Measurements from ENCODE around the gene LSM11.

The LSM11 gene

GRCh38 chr5:157741131-157741530, 2.4 kb upstream of the LSM11 start:
- H3K27me3 ChIP-seq (ENCODE audit: insufficient read depth, low read length, poor library complexity): no peaks in the 10 kb centered on the region
- H3K4me1 ChIP-seq (ENCODE audit: insufficient read depth, low read length): peaks cover 21% of the 10 kb centered on the region
- ATAC-seq (ENCODE audit: insufficient read depth, low read depth) (no peak), DNase-seq (no peak)
- H3K36me3 ChIP-seq (ENCODE audit: insufficient read depth, low read length): peaks cover 5% of the 10 kb centered on the region; the same call in 1 of the 2 replicates
- no peak overlapping the region for H3K27ac ChIP-seq (ENCODE audit: low read length)
- no peaks in the 10 kb centered on the region for H4K20me1 ChIP-seq (ENCODE audit: insufficient read depth, low read length)
- H3K9me3 ChIP-seq (ENCODE audit: insufficient read depth, low read length, severe bottlenecking): peaks cover 9% of the 10 kb centered on the region
- H2AFZ ChIP-seq (ENCODE audit: low read depth, low read length): no peak overlapping the region
- H3K79me2 ChIP-seq (ENCODE audit: insufficient read depth, low read length): peaks cover 10% of the 10 kb centered on the region
- H3K4me2 ChIP-seq (ENCODE audit: insufficient read depth, low read length): no peak overlapping the region
- no peak overlapping the region for H3K4me3 ChIP-seq (ENCODE audit: low read depth in 1 of 2, low read length in 2 of 2)
- TF ChIP-seq CTCF (IDR thresholded peaks at IDR 0.05; ENCODE audit: borderline replicate concordance, extremely low read depth, low read length, poor library complexity, severe bottlenecking): no peak
- TF ChIP-seq EZH2 (IDR thresholded peaks at IDR 0.05; ENCODE audit: borderline replicate concordance, low read depth, low read length, severe bottlenecking): no peak
- no peak overlapping the region for H3K9ac ChIP-seq (ENCODE audit: low read depth, low read length)

- peak overlapping the region; percentile 74 for H3K27ac ChIP-seq (ENCODE audit: low read length)
- H3K36me3 ChIP-seq (ENCODE audit: insufficient read depth, low read length): peaks cover 5% of the 10 kb centered on the region; the same call in 1 of the 2 replicates
- H3K9ac ChIP-seq (ENCODE audit: low read depth, low read length): peak overlapping the region; percentile 73
- DNase-seq: peak; percentile 32
- H3K4me1 ChIP-seq (ENCODE audit: insufficient read depth, low read length): peaks cover 21% of the 10 kb centered on the region
- TF ChIP-seq CTCF (IDR thresholded peaks at IDR 0.05; ENCODE audit: borderline replicate concordance, extremely low read depth, low read length, poor library complexity, severe bottlenecking): no peak
- no peak for TF ChIP-seq EZH2 (IDR thresholded peaks at IDR 0.05; ENCODE audit: borderline replicate concordance, low read depth, low read length, severe bottlenecking)
- peak overlapping the region; percentile 100 for H3K4me2 ChIP-seq (ENCODE audit: insufficient read depth, low read length)
- no peaks in the 10 kb centered on the region for H3K9me3 ChIP-seq (ENCODE audit: insufficient read depth, low read length, severe bottlenecking)
- H3K4me3 ChIP-seq (ENCODE audit: low read depth in 1 of 2, low read length in 2 of 2): peak overlapping the region; percentile 44 to 69; a peak in 3 of 4 replicates
- H2AFZ ChIP-seq (ENCODE audit: low read depth, low read length): peak overlapping the region; percentile 100
- H3K79me2 ChIP-seq (ENCODE audit: insufficient read depth, low read length): peaks cover 20% of the 10 kb centered on the region
- H4K20me1 ChIP-seq (ENCODE audit: insufficient read depth, low read length): no peaks in the 10 kb centered on the region
- H3K27me3 ChIP-seq (ENCODE audit: insufficient read depth, low read length, poor library complexity): no peaks in the 10 kb centered on the region
- ATAC-seq (ENCODE audit: insufficient read depth, low read depth): peak; percentile 19
Observed at GRCh38 chr5:157744051-157745011, 819 bp downstream of the LSM11 start.

- DNase-seq (no peak), ATAC-seq (ENCODE audit: insufficient read depth, low read depth) (no peak)
- Histone ChIP-seq H3K27me3 (ENCODE audit: insufficient read depth, low read length, poor library complexity) (no peaks in the 10 kb centered on the region), H3K27ac (ENCODE audit: low read length) (no peak overlapping the region), H3K36me3 (ENCODE audit: insufficient read depth, low read length) (peaks cover 3% of the 10 kb centered on the region; the same call in 1 of the 2 replicates), H3K4me1 (ENCODE audit: insufficient read depth, low read length) (peaks cover 21% of the 10 kb centered on the region), H3K9me3 (ENCODE audit: insufficient read depth, low read length, severe bottlenecking) (no peaks in the 10 kb centered on the region), H3K79me2 (ENCODE audit: insufficient read depth, low read length) (peaks cover 24% of the 10 kb centered on the region), H2AFZ (ENCODE audit: low read depth, low read length) (no peak overlapping the region), H4K20me1 (ENCODE audit: insufficient read depth, low read length) (no peaks in the 10 kb centered on the region), H3K4me3 (ENCODE audit: low read depth in 1 of 2, low read length in 2 of 2) (peak overlapping the region in 1 of 2 experiments; percentile 69; a peak in 2 of 4 replicates), H3K9ac (ENCODE audit: low read depth, low read length) (peak overlapping the region; percentile 73), H3K4me2 (ENCODE audit: insufficient read depth, low read length) (peak overlapping the region; percentile 100)
- TF ChIP-seq EZH2 (IDR thresholded peaks at IDR 0.05; ENCODE audit: borderline replicate concordance, low read depth, low read length, severe bottlenecking) (no peak), CTCF (IDR thresholded peaks at IDR 0.05; ENCODE audit: borderline replicate concordance, extremely low read depth, low read length, poor library complexity, severe bottlenecking) (no peak)
Observed at GRCh38 chr5:157745041-157745456, 1.5 kb downstream of the LSM11 start.

Data from DND-41 (cell line).